LNCAP (cell line): Measurements from ENCODE around the gene SMARCAL1.

Source experiments
- TF ChIP-seq, protein P1 (sequence below): fragments of 450-650 bp; IDR thresholded peaks from 2 replicates; pipeline ENCODE4 v1.5.1; 2017; ENCODE audit warnings: mild to moderate bottlenecking

SMARCAL1 gene

DNA sequence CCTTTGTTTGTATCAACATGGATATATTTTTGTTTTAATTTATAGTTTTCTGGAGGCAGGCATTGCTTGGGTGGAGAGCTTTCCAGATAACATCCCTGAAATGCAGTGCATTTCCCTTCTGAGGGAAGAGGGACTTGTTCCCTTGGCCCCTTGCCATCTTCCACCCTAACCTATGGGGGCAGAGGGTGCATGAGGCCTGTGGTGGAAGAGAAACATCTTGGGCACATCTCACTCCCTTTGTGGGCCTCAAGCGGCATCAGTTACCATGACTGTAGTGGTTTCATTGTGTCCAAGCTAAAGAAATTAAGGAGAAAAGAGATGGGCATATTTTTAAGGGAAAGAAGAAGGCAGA, 81.0 kb downstream of the SMARCAL1 start:
- TF ChIP-seq, protein P1, sequence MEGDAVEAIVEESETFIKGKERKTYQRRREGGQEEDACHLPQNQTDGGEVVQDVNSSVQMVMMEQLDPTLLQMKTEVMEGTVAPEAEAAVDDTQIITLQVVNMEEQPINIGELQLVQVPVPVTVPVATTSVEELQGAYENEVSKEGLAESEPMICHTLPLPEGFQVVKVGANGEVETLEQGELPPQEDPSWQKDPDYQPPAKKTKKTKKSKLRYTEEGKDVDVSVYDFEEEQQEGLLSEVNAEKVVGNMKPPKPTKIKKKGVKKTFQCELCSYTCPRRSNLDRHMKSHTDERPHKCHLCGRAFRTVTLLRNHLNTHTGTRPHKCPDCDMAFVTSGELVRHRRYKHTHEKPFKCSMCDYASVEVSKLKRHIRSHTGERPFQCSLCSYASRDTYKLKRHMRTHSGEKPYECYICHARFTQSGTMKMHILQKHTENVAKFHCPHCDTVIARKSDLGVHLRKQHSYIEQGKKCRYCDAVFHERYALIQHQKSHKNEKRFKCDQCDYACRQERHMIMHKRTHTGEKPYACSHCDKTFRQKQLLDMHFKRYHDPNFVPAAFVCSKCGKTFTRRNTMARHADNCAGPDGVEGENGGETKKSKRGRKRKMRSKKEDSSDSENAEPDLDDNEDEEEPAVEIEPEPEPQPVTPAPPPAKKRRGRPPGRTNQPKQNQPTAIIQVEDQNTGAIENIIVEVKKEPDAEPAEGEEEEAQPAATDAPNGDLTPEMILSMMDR, result no peak

- TF ChIP-seq, protein P1, result no peak
Measured at GRCh38 chr2:216495656-216496055, 83.4 kb downstream of the SMARCAL1 start.

- TF ChIP-seq, protein P1, result no peak
Measured at GRCh38 chr2:216497382-216498069, 85.2 kb downstream of the SMARCAL1 start.

- TF ChIP-seq, protein P1, result no peak
Measured at GRCh38 chr2:216498070-216498378, 85.7 kb downstream of the SMARCAL1 start.

- TF ChIP-seq, protein P1, result no peak
Measured at GRCh38 chr2:216498379-216499352, 86.4 kb downstream of the SMARCAL1 start, which contains the start of gene RPL37A. Gene RPL37A (plus strand): TSS chr2:216498844. CDS start chr2:216498875, 31 bp downstream.

DNA sequence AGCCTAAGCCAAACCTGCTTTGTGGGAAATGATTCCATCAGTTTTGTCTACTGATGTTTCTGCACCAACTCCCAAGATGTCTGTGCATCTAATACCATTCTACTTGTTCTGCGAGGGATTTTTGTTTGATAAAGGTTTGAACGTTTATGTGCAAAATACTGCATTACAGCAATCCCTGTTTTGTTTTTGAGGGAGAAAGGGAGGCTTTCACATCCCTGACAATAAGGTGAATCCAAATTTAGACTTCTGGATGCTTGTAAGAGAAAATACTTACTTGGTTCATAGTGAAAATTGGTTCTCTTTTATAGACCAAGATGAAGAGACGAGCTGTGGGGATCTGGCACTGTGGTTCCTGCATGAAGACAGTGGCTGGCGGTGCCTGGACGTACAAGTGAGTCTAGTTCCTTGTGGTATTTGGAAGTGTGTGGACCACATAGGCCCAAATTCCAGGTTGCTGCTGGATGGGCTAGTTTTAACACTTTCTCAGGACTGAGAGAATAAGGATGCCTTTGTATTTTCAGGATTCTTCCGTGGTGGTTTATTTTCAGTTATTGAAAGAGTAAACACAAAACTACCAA, 87.4 kb downstream of the SMARCAL1 start:
- TF ChIP-seq, protein P1, result no peak

GRCh38 chr2:216500572-216500971, 88.3 kb downstream of the SMARCAL1 start:
- TF ChIP-seq, protein P1, result no peak
